Lower leg skin (tissue), 3 donors: ENCODE measurements around the gene CASS4.

Experiments used
- CTCF ChIP-seq, 3 donors: fragments of 450-650 bp; IDR thresholded peaks; one replicate each; pipeline ENCODE4 v1.5.1; 2016; ENCODE audit warnings: antibody characterized with exemption in 3 of 3, mild to moderate bottlenecking in 3 of 3, moderate library complexity in 2 of 3
- POLR2A ChIP-seq, 2 donors: fragments of 450-650 bp; IDR thresholded peaks; one replicate each; pipeline ENCODE4 v1.6.1; 2016 to 2017; ENCODE audit warnings: antibody characterized with exemption in 2 of 2, mild to moderate bottlenecking in 1 of 2, moderate library complexity in 1 of 2

- no peak for TF ChIP-seq CTCF (IDR thresholded peaks at IDR 0.05)
- TF ChIP-seq POLR2A (IDR thresholded peaks at IDR 0.05): no peak
These were observed 15.7 kb downstream of the CASS4 start for GRCh38 chr20:56427797-56428196.
